IPS-18c (cell line): ENCODE results near the gene FGB.

Experiments used
- H3K4me3 ChIP-seq: 2 replicates; pipeline ENCODE4 v1.7.0; 2013; ENCODE audit warnings: low read depth, mild to moderate bottlenecking, low read length, moderate library complexity; ENCODE audit not compliant: insufficient read depth
- H3K9me3 ChIP-seq: one replicate; pipeline ENCODE4 v1.6.1; 2013; ENCODE audit warnings: mild to moderate bottlenecking, low read length, moderate library complexity; ENCODE audit not compliant: control insufficient read depth, insufficient read depth

The FGB gene

GRCh38 chr4:154559494-154560418 lies 3.1 kb upstream of the FGB start:
- Histone ChIP-seq H3K9me3 (no peaks in the 10 kb centered on the region), H3K4me3 (no peak overlapping the region)

- Histone ChIP-seq H3K9me3 (no peaks in the 10 kb centered on the region), H3K4me3 (no peak overlapping the region)
Measured at GRCh38 chr4:154560419-154560801, 2.4 kb upstream of the FGB start.

- H3K9me3 ChIP-seq = no peaks in the 10 kb centered on the region
- H3K4me3 ChIP-seq = no peak overlapping the region
Measured at GRCh38 chr4:154560824-154561231, 2.0 kb upstream of the FGB start.

DNA sequence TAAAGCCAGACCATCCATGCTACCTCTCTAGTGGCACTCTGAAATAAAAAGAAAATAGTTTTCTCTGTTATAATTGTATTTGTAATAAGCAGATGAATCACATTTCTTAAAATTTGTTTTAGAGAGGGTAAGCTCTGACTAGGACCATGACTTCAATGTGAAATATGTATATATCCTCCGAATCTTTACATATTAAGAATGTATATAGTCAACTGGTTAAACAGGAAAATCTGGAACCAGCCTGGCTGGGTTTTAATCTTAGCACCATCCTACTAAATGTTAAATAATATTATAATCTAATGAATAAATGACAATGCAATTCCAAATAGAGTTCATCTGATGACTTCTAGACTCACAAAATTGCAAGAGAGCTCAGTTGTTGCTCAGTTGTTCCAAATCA lies 1.5 kb downstream of the FGB start:
- H3K4me3 ChIP-seq = no peak overlapping the region

GRCh38 chr4:154565704-154566103 lies 2.9 kb downstream of the FGB start:
- Histone ChIP-seq H3K4me3 (no peak overlapping the region), H3K9me3 (no peaks in the 10 kb centered on the region)

More for the DNA sequence above, 1.5 kb downstream of the FGB start:
- no peaks in the 10 kb centered on the region for H3K9me3 ChIP-seq

- H3K9me3 ChIP-seq = no peaks in the 10 kb centered on the region
- H3K4me3 ChIP-seq = no peak overlapping the region
Measured at GRCh38 chr4:154566639-154567204, 3.9 kb downstream of the FGB start.

GRCh38 chr4:154569028-154569427 lies 6.2 kb downstream of the FGB start:
- H3K4me3 ChIP-seq = no peak overlapping the region

DNA sequence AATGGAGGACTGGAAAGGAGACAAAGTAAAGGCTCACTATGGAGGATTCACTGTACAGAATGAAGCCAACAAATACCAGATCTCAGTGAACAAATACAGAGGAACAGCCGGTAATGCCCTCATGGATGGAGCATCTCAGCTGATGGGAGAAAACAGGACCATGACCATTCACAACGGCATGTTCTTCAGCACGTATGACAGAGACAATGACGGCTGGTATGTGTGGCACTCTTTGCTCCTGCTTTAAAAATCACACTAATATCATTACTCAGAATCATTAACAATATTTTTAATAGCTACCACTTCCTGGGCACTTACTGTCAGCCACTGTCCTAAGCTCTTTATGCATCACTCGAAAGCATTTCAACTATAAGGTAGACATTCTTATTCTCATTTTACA lies 6.8 kb downstream of the FGB start:
- H3K4me3 ChIP-seq = no peak overlapping the region
- H3K9me3 ChIP-seq = no peaks in the 10 kb centered on the region

More at GRCh38 chr4:154569028-154569427, 6.2 kb downstream of the FGB start:
- no peaks in the 10 kb centered on the region for H3K9me3 ChIP-seq

DNA sequence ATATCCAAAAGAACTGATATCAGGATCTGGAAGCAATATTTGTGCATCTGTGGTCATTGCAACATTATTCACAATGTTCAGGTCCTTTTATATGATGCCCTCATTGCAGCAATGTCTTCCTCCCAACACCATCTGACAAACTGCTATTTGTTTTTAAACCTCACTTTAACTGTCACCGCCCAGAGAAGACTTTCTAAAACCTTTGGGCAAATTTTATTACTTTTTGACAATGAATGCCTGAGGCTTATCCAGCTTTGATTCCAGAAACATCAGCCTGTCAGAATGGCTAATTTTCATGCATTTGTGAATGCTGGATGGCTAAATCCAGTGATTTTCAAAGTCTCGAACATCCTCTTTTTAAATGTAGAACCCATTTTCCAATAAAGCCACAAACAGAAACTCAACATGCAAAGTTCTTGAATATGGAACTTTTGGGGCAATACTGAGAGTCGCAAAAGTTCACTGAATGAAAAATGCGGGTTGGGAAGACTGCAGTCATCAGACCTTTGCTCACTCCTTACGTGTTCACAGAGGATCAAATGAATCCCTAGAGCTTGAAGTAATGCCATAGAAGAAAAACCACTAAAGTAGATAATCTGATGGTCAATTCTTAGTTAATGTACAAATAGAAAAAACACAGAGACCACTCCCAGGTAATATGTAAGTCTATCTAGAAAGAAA lies 10.5 kb downstream of the FGB start:
- H3K4me3 ChIP-seq = no peak overlapping the region
- H3K9me3 ChIP-seq = no peaks in the 10 kb centered on the region

GRCh38 chr4:154574311-154574710 lies 11.5 kb downstream of the FGB start:
- Histone ChIP-seq H3K4me3 (no peak overlapping the region), H3K9me3 (no peaks in the 10 kb centered on the region)

GRCh38 chr4:154577324-154577723 lies 14.5 kb downstream of the FGB start:
- Histone ChIP-seq H3K4me3 (no peak overlapping the region), H3K9me3 (no peaks in the 10 kb centered on the region)

- Histone ChIP-seq H3K4me3 (no peak overlapping the region), H3K9me3 (no peaks in the 10 kb centered on the region)
Measured at GRCh38 chr4:154578919-154579318, 16.1 kb downstream of the FGB start.

DNA sequence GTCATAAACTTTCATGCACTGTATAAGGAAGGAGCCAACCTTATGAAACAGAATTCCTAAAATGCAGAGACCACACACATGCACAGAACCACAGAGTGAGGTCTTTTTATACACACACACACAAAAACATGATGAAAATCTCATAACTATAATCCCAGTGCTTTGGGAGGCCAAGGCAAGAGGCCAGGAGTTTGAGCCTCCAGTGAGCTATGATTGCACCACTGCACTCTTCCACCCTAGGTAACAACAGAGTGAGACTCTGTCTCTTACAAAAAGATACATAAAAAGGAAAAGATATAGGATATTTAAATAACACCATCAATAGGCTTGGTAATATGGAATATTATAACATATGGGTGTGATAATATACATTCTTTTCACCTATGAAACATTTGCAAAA lies 17.1 kb downstream of the FGB start:
- Histone ChIP-seq H3K4me3 (no peak overlapping the region), H3K9me3 (no peaks in the 10 kb centered on the region)

- Histone ChIP-seq H3K9me3 (no peaks in the 10 kb centered on the region), H3K4me3 (no peak overlapping the region)
Measured at GRCh38 chr4:154582723-154583122, 19.9 kb downstream of the FGB start.

DNA sequence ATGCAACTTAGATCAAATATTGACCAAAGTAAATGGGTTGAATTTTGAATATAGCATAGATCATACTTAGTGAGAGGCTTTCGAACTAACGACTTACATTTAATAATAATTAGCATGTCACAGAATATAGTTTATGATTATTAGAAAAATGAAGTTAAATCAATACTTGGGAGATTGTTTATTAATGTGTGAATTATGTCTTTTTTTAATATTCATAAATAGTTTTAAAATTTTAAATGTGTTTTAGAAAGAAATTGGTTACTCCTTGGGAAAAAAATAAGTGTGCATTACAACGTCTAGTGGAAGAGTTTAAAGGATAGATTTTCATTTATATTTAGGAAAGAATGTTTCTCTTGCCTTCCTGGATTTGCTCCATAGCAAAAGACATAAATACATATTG lies 20.4 kb downstream of the FGB start:
- Histone ChIP-seq H3K9me3 (no peaks in the 10 kb centered on the region), H3K4me3 (no peak overlapping the region)

GRCh38 chr4:154583677-154584076 lies 20.9 kb downstream of the FGB start:
- Histone ChIP-seq H3K4me3 (no peak overlapping the region), H3K9me3 (no peaks in the 10 kb centered on the region)

GRCh38 chr4:154584259-154584658 lies 21.4 kb downstream of the FGB start:
- no peak overlapping the region for H3K4me3 ChIP-seq
- H3K9me3 ChIP-seq = no peaks in the 10 kb centered on the region
